C4-2B (cell line): ENCODE data around the gene EPB41L4B.

Experiments used
- CTCF ChIP-seq: fragments of 450-650 bp; conservative IDR thresholded peaks from 2 replicates; pipeline ENCODE4 v1.5.1; 2017; ENCODE audit warnings: mild to moderate bottlenecking
- ZFX ChIP-seq: fragments of 450-650 bp; IDR thresholded peaks from 2 replicates; pipeline ENCODE4 v1.6.1; 2017

GRCh38 chr9:109246533-109246932 is 74.3 kb downstream of the EPB41L4B start:
- TF ChIP-seq CTCF (no peak), ZFX (no peak)
